DOHH2 (cell line): ENCODE measurements around the gene ZSCAN2.

ENCODE experiments used
- EZH2phosphoT487 ChIP-seq: fragments of 200-600 bp; sonication (generic); IDR thresholded peaks from 2 replicates; pipeline ENCODE4 v1.6.1; 2017; ENCODE audit warnings: borderline replicate concordance, mild to moderate bottlenecking, antibody characterized with exemption, low read length, moderate library complexity, mixed read lengths
- TF ChIP-seq, protein P1 (sequence below): fragments of 200-600 bp; sonication (generic); IDR thresholded peaks from one replicate; pipeline ENCODE4 v1.5.1; 2014; ENCODE audit warnings: antibody characterized with exemption, mild to moderate bottlenecking, low read depth, low read length; ENCODE audit not compliant: poor library complexity, severe bottlenecking

DNA sequence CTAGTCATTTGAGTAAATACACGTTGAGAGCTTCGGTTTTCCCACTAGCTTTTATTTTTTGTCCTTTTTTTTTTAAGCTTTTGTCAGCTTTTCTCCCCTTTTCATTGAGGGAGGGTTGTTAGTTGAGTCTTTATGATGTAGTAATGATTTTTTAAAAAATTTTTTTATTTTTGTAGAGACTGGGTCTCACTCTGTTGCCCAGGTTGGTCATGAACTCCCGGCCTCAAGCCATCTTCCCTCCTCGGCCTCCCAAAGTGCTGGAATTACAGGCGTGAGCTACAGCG lies 688 bp downstream of the ZSCAN2 start:
- TF ChIP-seq, protein P1, sequence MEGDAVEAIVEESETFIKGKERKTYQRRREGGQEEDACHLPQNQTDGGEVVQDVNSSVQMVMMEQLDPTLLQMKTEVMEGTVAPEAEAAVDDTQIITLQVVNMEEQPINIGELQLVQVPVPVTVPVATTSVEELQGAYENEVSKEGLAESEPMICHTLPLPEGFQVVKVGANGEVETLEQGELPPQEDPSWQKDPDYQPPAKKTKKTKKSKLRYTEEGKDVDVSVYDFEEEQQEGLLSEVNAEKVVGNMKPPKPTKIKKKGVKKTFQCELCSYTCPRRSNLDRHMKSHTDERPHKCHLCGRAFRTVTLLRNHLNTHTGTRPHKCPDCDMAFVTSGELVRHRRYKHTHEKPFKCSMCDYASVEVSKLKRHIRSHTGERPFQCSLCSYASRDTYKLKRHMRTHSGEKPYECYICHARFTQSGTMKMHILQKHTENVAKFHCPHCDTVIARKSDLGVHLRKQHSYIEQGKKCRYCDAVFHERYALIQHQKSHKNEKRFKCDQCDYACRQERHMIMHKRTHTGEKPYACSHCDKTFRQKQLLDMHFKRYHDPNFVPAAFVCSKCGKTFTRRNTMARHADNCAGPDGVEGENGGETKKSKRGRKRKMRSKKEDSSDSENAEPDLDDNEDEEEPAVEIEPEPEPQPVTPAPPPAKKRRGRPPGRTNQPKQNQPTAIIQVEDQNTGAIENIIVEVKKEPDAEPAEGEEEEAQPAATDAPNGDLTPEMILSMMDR = no peak
- TF ChIP-seq EZH2phosphoT487 = no peak
